Endometrial microvascular endothelial cells (primary cell): ENCODE data around the gene HSPB9. TPM values are rescaled to one million over a fixed set of nuclear protein-coding genes. Genes with fewer than 3 reads are reported as not detected.
"Not testable (repeated sequence)": the region's sequence is repeated elsewhere in the genome, so short reads cannot be mapped to it uniquely, and the experiment has no call there.

Experiments used
- in situ Hi-C: cut with HindIII; loops from 2 replicates; pipeline ENCODE4 v1.10.0; 2017; ENCODE audit warnings: low sequenced_read_pairs, low pct_unique_long_range_greater_than_20kb; ENCODE audit errors: inconsistent ontology term
- total RNA-seq: library from RNA; depleted of rRNA; stranded (reverse); fragments of >200 nt; gene quantifications from one replicate; pipeline ENCODE4 v1.2.3, GENCODE V29; 2015; ENCODE audit errors: inconsistent ontology term

The HSPB9 gene
- total RNA-seq, 1 donor from 2014 or later, result not detected

DNA sequence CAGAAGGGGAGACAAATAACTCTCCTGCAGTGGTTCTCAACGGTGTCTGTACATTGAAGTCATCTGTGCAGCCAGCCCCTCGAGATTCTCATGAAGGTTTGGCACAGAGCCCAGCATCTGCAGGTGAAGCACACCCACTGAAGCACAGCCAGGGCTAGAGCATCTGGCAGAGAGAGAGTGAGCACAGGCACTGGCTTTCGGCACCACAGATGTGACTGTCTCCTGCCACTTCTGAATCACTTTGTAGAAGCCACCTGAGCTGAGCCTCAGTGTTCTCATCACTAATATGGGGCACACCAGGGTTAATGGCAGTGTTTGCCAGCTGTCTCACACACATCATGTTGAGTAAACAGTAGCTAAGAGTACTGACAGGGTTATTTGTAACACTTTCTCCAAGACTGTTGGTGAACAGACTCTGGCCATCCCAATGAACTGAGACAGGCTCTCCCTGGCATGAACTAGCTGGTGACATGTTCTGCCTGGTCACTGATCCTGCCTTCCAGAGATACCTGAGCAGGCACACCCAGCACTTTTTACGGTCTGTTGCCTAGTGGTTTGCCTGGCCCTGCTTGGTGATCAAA is 10.9 kb downstream of the HSPB9 start:
- in situ Hi-C loops, result no loop called here

DNA sequence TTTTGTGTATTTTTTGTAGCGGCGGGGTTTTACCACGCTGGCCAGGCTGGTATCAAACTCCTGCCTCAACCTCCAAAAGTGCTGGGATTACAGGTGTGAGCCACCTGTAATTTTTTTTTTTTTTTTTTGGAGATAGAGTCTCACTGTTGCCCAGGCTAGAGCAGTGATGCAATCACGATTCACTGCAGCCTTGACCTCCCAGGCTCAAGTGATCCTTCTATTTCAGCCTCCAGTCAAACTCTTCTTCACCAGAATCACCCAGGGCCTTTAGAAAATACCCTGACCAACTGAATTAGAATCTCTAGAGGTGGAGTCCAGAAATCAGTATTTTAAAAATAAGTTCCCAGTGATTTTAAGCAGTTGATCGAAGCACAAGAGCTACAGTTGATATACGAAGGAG is 12.5 kb downstream of the HSPB9 start:
- in situ Hi-C loops, result no loop called here

DNA sequence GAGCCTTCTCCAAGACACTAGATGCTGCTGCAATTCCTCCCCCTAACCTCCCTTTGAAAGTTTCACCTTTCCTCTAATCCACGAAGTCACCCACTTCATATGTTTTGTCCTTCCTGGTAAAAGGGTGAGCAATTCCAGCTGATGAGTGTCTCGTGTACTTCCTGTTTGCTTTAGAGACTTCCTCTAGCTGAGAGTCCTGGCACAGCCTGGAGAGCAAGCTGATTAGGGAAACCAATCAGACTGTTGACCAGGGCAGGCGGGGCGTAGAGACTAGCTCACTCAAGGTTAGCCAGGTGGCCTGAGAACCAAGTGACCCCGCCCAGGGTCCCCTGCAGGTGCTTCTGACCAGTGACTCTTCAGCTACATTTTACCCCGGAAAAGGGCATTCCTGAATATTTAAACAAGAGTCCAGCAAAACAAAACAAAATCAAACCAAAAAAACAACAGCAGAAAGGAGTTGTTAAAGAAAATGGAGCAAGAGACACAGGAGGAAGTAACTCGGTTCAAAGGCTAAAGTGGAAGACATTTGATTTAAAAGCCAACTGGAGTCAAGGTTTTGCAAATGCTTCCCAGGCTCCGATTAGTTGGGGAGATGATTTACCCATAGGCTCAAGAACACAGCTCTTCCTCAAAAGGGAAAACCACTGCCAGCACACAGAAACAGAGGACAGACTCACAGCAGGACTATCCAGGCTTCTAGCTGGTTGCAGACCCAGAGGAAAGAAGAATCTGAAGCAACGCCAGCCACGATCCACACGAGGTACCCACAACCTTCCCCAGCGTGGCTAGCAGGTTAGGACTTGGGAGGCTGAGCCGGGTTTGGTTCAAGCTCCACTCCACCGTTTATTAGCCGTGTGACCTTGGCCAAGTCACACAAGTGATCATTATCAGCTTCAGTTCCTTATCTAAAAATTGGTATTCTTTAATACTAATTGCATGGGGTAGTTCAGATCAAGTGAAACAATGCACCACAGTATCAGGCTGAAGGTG is 13.4 kb downstream of the HSPB9 start:
- in situ Hi-C loops, result no loop called here

- in situ Hi-C loops, result no loop called here
These were observed 14.0 kb downstream of the HSPB9 start for GRCh38 chr17:42136654-42137051.

GRCh38 chr17:42138749-42139492 is 16.3 kb downstream of the HSPB9 start:
- in situ Hi-C loops, result no loop called here

GRCh38 chr17:42140690-42141089 is 18.1 kb downstream of the HSPB9 start:
- in situ Hi-C loops, result not testable (repeated sequence)

- in situ Hi-C loops, result no loop called here
These were observed 18.8 kb downstream of the HSPB9 start for GRCh38 chr17:42141382-42141781.

- in situ Hi-C loops, result no loop called here
These were observed 19.8 kb downstream of the HSPB9 start for GRCh38 chr17:42142371-42142896.

DNA sequence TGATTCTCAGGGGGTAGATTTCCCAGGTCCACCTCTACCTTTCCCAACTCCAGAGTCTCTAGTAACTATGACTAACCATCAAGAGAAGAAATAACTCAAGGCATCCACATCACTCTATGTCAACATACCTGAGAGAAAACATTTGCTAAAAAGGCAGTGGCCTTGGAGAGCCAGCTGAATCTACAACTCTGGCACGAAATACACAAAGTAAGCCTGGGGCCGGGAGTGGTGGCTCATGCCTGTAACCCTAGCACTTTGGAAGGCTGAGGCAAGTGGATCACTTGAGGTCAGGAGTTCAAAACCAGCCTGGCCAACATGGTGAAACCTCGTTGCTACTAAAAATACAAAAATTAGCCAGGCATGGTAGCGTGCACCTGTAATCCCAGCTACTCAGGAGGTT is 20.5 kb downstream of the HSPB9 start:
- in situ Hi-C loops, result not testable (repeated sequence)

DNA sequence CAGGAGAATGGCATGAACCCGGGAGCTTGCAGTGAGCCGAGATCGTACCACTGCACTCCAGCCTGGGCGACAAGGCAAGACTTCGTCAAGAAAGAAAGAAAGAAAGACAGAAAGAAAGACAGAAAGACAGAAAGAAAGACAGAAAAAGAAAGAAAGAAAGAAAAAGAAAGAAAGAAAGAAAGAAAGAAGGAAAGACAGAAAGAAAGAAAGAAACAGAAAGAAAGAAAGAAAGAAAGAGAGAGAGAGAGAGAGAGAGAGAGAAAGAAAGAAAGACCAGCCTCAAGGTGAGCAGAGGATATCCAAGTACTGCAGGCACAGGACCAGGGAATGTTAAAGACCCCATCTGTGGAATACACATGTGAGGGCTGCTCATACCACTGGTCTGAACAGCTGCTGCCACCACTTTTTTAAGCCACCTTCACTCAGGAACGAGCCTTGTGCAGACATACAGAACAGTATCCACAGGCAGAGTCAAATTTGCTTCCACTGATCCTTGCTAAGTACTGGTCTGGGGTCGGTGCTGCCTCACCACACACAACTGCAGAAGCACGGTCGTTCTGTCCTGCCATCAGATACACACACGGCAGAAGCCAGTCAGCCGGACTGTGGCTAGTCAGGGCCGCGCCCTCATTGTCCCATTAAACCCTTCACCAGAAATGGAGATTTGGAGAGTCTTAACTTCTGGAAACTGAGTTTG is 24.5 kb downstream of the HSPB9 start:
- in situ Hi-C loops, result no loop called here

- in situ Hi-C loops, result no loop called here
These were observed 31.5 kb downstream of the HSPB9 start for GRCh38 chr17:42153919-42154742.

DNA sequence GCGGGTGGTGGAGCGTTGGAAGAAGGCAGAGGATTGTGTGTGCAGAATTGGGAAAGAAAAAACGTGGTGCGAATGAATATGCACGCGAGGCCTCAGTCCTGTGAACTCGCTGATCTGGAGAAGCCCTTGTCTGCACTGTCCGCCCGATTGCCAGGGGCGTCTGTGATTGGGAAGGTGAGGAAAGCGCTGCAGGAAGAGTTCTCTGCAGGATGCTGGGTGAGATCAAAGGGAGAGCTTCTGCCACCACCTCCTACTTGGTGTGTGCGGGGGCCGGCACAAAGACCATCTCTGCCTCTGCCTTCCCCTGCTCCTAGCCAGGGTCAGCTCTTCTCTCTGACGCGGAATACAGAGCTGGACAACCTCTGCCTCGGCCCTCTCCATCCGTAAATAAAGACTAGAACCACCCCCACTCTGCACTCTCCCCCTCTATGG is 33.0 kb downstream of the HSPB9 start:
- in situ Hi-C loops, result no loop called here

GRCh38 chr17:42159796-42160530 is 37.4 kb downstream of the HSPB9 start:
- in situ Hi-C loops, result no loop called here

DNA sequence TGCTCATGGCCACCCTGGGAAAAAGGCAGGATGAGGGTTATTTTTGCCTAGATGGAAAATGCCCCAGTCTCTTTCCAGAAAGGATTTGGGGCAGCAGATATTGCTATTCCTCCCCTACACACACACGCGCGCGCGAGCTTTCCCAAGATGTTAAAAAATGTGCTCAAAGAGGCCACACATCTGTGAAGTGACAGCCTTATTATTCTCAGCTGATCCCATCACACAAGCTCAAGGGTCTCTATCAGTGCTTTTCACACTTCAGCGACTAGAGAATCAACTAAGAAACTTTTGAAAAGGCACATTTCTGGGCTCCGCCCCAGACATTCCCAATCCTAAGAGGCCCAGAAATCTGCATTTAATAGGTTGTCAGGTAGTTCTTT is 37.9 kb downstream of the HSPB9 start:
- in situ Hi-C loops, result no loop called here

DNA sequence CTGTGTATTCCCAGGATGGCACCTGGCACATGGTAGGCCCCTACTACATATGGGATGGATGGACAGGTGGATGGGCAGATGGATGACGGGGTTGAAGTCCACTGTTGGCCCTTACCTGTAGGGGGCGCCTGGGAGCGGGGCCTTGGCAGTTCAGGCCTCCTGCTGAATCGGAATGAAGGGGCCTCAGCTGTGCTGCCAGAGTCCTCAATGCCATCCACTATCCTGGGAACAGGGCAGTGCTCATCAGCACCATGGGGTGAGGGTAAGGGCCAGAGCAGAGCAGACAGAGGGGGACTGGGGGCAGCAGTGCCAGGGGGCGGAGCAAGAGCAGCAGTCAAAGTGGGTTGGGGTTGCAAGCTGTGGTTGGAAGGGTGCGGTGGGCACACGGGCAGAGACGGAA is 40.5 kb downstream of the HSPB9 start:
- in situ Hi-C loops, result no loop called here

DNA sequence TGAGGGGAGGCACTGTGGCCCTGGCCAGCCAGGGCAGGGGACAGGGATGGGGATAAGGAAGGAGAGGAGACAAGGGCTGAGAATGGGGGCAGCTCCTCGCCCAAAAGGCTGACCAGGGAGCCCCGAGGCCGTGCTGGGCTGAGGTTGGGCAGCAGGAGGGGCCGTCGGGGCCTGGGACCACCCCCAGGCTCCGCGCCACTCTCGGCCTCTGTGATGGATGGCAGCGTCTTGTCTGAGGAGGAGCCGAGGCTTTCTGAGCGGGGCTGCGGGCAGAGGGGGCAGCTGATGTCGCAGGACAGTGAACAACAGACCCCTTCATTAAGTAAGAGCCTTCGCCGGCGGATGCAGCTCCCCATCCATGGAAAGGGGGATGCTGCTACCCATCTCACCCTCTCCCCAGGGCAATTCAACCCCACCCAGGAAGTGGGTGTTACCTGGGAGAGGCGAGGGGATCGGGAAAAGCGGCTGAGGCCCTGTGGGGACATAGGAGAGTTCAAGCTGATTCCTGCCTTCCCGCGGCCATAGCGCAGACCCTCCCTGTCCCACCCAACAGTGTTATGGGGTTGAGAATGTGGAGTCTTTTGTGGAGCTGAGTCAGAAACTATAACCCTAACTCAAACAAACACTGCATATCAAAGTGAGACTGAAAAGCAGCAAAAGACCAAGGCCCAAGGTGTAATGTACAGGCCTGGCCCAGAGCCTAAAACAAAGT is 41.2 kb downstream of the HSPB9 start:
- in situ Hi-C loops, result no loop called here

- in situ Hi-C loops, result no loop called here
These were observed 43.1 kb downstream of the HSPB9 start for GRCh38 chr17:42165751-42166150.
